Measurements from ENCODE around the gene ZC3H12A. TPM values are rescaled to one million over a fixed set of nuclear protein-coding genes. Genes with fewer than 3 reads are reported as not detected.

ZC3H12A gene
- total RNA-seq, 6 experiments from 2014 or later, result 5.6 to 7.0 (median 6.3) TPM

GRCh38 chr1:37465593-37466517 lies 8.5 kb upstream of the ZC3H12A start:
- TF ChIP-seq CTCF (IDR thresholded peaks at IDR 0.05), result no peak
- DNase-seq, result no peak
- H3K36me3 Mint-ChIP-seq (ENCODE audit: low read depth), result no peaks in the 10 kb centered on the region
- H3K4me1 Mint-ChIP-seq (ENCODE audit: low read depth), result peaks cover 6% of the 10 kb centered on the region; the same call in 1 of the 2 replicates
- H3K27me3 Mint-ChIP-seq (ENCODE audit: insufficient read depth), result no peaks in the 10 kb centered on the region
- H3K9me3 Mint-ChIP-seq, result no peaks in the 10 kb centered on the region
- no peak overlapping the region for H3K27ac Mint-ChIP-seq
- H3K4me3 Mint-ChIP-seq, result no peak overlapping the region

- Mint-ChIP-seq H3K36me3 (ENCODE audit: low read depth) (no peaks in the 10 kb centered on the region), H3K27ac (no peak overlapping the region), H3K4me1 (ENCODE audit: low read depth) (peaks cover 26% of the 10 kb centered on the region), H3K27me3 (ENCODE audit: insufficient read depth) (no peaks in the 10 kb centered on the region; the same call in none of the 2 replicates), H3K9me3 (no peaks in the 10 kb centered on the region), H3K4me3 (no peak overlapping the region)
- TF ChIP-seq CTCF (IDR thresholded peaks at IDR 0.05), result no peak
- no peak for DNase-seq
Measured at GRCh38 chr1:37468037-37468436, 6.3 kb upstream of the ZC3H12A start.

GRCh38 chr1:37469386-37469785 lies 5.0 kb upstream of the ZC3H12A start:
- H3K27ac Mint-ChIP-seq, result no peak overlapping the region
- H3K36me3 Mint-ChIP-seq (ENCODE audit: low read depth), result no peaks in the 10 kb centered on the region
- H3K9me3 Mint-ChIP-seq, result no peaks in the 10 kb centered on the region
- no peak overlapping the region for H3K4me3 Mint-ChIP-seq
- H3K4me1 Mint-ChIP-seq (ENCODE audit: low read depth), result peaks cover 36% of the 10 kb centered on the region
- DNase-seq, result no peak
- no peaks in the 10 kb centered on the region; the same call in none of the 2 replicates for H3K27me3 Mint-ChIP-seq (ENCODE audit: insufficient read depth)
- no peak for TF ChIP-seq CTCF (IDR thresholded peaks at IDR 0.05)

DNA sequence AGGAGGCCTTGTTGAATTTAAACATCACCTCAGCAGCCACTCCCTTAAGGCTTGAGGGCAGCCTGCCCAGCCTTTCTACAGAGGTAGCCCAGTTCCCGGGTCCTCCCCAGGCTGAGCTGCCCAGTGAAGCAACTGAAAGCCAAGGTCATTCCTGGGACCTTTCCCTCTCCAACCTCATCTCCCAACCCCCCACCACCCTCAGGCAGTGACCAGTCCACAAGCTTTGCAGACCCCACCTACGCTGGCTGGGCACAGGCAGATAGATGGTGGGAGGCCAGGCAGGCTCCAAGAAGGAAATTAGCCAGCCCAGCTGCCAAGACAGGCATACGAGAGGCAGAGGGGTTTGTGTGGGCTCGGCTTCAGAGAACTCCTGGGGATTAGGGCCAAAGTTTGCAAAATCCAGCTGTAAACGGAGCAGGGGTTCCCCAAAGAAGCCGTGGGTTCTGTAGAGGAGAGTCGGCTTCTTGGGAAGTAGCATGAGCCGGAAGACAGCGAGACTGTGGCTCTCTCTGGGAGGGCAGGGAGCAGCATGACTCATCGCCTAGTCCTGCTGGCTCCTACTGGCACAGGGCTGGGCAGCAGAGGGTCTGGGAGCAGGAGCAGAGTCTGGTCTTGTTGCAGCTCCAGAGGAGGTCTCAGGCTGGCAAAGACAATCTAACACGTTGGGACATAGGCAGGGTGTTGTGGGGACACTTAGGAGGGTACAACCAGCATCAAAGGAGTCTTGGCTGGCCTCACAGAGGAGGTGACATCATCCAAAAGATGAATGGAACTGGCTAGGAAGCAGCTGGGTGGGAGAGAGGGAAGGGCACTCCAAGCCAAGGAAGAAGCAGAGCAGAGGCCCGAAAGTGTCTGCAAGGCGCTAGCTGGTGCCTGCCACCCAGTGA lies 2.8 kb upstream of the ZC3H12A start:
- H3K9me3 Mint-ChIP-seq, result no peaks in the 10 kb centered on the region
- H3K27me3 Mint-ChIP-seq (ENCODE audit: insufficient read depth), result no peaks in the 10 kb centered on the region; the same call in none of the 2 replicates
- H3K4me3 Mint-ChIP-seq, result peak overlapping the region; percentile 84
- H3K36me3 Mint-ChIP-seq (ENCODE audit: low read depth), result 0 out of 2 replicates have a peak, but pooled peaks cover 4% of the 10 kb centered on the region
- peaks cover 53% of the 10 kb centered on the region for H3K4me1 Mint-ChIP-seq (ENCODE audit: low read depth)
- peak; percentile 86 for DNase-seq
- peak overlapping the region; percentile 95 for H3K27ac Mint-ChIP-seq
- TF ChIP-seq CTCF (IDR thresholded peaks at IDR 0.05), result no peak

- no peaks in the 10 kb centered on the region; the same call in none of the 2 replicates for H3K27me3 Mint-ChIP-seq (ENCODE audit: insufficient read depth)
- TF ChIP-seq CTCF (IDR thresholded peaks at IDR 0.05), result no peak
- no peak for DNase-seq
- H3K36me3 Mint-ChIP-seq (ENCODE audit: low read depth), result 0 out of 2 replicates have a peak, but pooled peaks cover 4% of the 10 kb centered on the region
- H3K27ac Mint-ChIP-seq, result peak overlapping the region; percentile 95
- H3K9me3 Mint-ChIP-seq, result no peaks in the 10 kb centered on the region
- H3K4me1 Mint-ChIP-seq (ENCODE audit: low read depth), result peaks cover 60% of the 10 kb centered on the region
- H3K4me3 Mint-ChIP-seq, result peak overlapping the region; percentile 84
Measured at GRCh38 chr1:37472281-37472680, 2.1 kb upstream of the ZC3H12A start.

Data from HFFc6 (cell line).